Measurements from ENCODE around the gene PORCN. TPM values are rescaled to one million over a fixed set of nuclear protein-coding genes. Genes with fewer than 3 reads are reported as not detected.

The PORCN gene
- total and polyA plus RNA-seq, 2 of the 13 experiments (the other 11 are each of a cell fraction or from before 2014, with no cell fraction given), result 3.9 to 5.8 TPM

GRCh38 chrX:48477960-48478755 lies 30.6 kb upstream of the PORCN start:
- WGBS (ENCODE audit: low lambda C conversion rate), result 100% methylated on average over 10 of the region's 19 CpGs
- BruUV-seq (replicated peaks), result no TSS peak

DNA sequence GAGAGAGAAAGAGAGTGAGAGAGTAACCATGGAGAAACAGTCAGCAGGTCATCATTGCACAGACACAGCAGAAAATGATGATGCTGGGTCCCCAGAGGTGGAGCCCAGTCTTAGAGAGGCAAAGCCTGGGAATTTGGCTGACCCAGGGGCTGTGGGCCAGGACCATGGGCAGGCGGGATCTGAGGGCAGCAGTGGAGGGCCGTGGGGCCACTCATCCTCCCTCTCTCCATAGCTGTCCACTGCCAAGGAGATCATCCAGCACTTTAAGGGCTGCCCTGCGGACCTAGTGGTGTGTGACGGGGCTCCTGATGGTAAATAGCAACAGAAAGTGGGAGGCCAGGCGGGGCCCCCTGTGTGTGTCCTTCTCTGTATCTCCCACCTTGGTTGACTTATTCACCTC lies 30.0 kb upstream of the PORCN start:
- no TSS peak for BruUV-seq (replicated peaks)
- intact Hi-C loops (cut with micrococcal nuclease; ENCODE audit: unreplicated experiment), result loop anchor here (10.0 kb wide), 1 partner anchor 56 kb away; the partner anchor contains the start of gene TBC1D25
- ChIA-PET CTCF (ENCODE audit: low intra/inter-chr PET ratio, low total read pairs) (no interaction called here), POLR2A (no interaction called here)
- DNase-seq (ENCODE audit: low spot score) (no peak), FAIRE-seq (no peak), ATAC-seq (no peak)
- in situ Hi-C loops (cut with HindIII; ENCODE audit: extremely low pct_ligation_motif_present, low pct_unique_long_range_greater_than_20kb), result no loop called here
- Histone ChIP-seq H3K9me3 (ENCODE audit: low read length) (no peaks in the 10 kb centered on the region), H3K36me3 (replicated peaks in 1 of 2; ENCODE audit: control insufficient read depth in 1 of 2, insufficient read depth in 2 of 2, low read length in 2 of 2) (peaks cover 8 to 10% of the 10 kb centered on the region in 2 experiments; a peak in 3 of 5 replicates), H4K20me1 (ENCODE audit: insufficient read depth, low read length) (no peaks in the 10 kb centered on the region), H3K79me2 (ENCODE audit: insufficient read depth, low read length) (peaks cover 19% of the 10 kb centered on the region), H3K27me3 (ENCODE audit: control insufficient read depth in 1 of 2, insufficient read depth in 2 of 2, low read length in 2 of 2) (no peaks in the 10 kb centered on the region; a peak in 1 of 5 replicates), H3K4me2 (ENCODE audit: low read depth, low read length) (no peak overlapping the region), H3K27ac (ENCODE audit: extremely low read length, insufficient read depth, low read length) (no peak overlapping the region), H3K4me1 (ENCODE audit: insufficient read depth, low read length) (peaks cover 25% of the 10 kb centered on the region), H3K9ac (ENCODE audit: insufficient read depth, low read depth, low read length) (no peak overlapping the region), H2AFZ (ENCODE audit: low read length) (no peak overlapping the region), H3K4me3 (replicated peaks in 1 of 3; ENCODE audit: insufficient read depth in 1 of 3, low read depth in 2 of 3, low read length in 3 of 3) (no peak overlapping the region)
- WGBS (ENCODE audit: low lambda C conversion rate), result 96% methylated on average over 5 of the region's 5 CpGs
- TF ChIP-seq E2F2 (CRISPR knock-in tag; IDR thresholded peaks at IDR 0.05; ENCODE audit: borderline replicate concordance) (no peak), RELA (CRISPR knock-in tag; IDR thresholded peaks at IDR 0.05) (no peak), HHEX (CRISPR knock-in tag; IDR thresholded peaks at IDR 0.05) (no peak), TEAD3 (CRISPR knock-in tag; optimal IDR thresholded peaks at IDR 0.05; ENCODE audit: borderline replicate concordance) (no peak), HMGXB3 (CRISPR knock-in tag; IDR thresholded peaks at IDR 0.05; ENCODE audit: borderline replicate concordance) (no peak), MZF1 (CRISPR knock-in tag; IDR thresholded peaks at IDR 0.05; ENCODE audit: borderline replicate concordance) (no peak), POLR2AphosphoS5 (IDR thresholded peaks at IDR 0.05; ENCODE audit: low read depth, low read length) (no peak)

More at GRCh38 chrX:48477960-48478755, 30.6 kb upstream of the PORCN start:
- no peak for ATAC-seq
- H3K4me2 ChIP-seq (ENCODE audit: low read depth, low read length), result 0 out of 2 replicates have a peak overlapping the region, but pooled peaks have one; percentile 74
- no peak for DNase-seq (ENCODE audit: low spot score)
- ChIA-PET CTCF (ENCODE audit: low intra/inter-chr PET ratio, low total read pairs) (no interaction called here), POLR2A (no interaction called here)
- H3K27me3 ChIP-seq (ENCODE audit: control insufficient read depth in 1 of 2, insufficient read depth in 2 of 2, low read length in 2 of 2), result no peaks in the 10 kb centered on the region; a peak in 1 of 5 replicates
- intact Hi-C loops (cut with micrococcal nuclease; ENCODE audit: unreplicated experiment) (loop anchor here (10.0 kb wide), 1 partner anchor 57 kb away; the partner anchor contains the start of gene TBC1D25), in situ Hi-C loops (cut with HindIII; ENCODE audit: extremely low pct_ligation_motif_present, low pct_unique_long_range_greater_than_20kb) (no loop called here)
- peaks cover 8 to 10% of the 10 kb centered on the region in 2 experiments; a peak in 3 of 5 replicates for H3K36me3 ChIP-seq (replicated peaks in 1 of 2; ENCODE audit: control insufficient read depth in 1 of 2, insufficient read depth in 2 of 2, low read length in 2 of 2)
- no peaks in the 10 kb centered on the region for H3K9me3 ChIP-seq (ENCODE audit: low read length)
- no peak overlapping the region for H3K27ac ChIP-seq (ENCODE audit: extremely low read length, insufficient read depth, low read length)
- H3K9ac ChIP-seq (ENCODE audit: insufficient read depth, low read depth, low read length), result no peak overlapping the region
- no peaks in the 10 kb centered on the region for H4K20me1 ChIP-seq (ENCODE audit: insufficient read depth, low read length)
- H2AFZ ChIP-seq (ENCODE audit: low read length), result no peak overlapping the region
- no peak for FAIRE-seq
- no peak overlapping the region for H3K4me3 ChIP-seq (replicated peaks in 1 of 3; ENCODE audit: insufficient read depth in 1 of 3, low read depth in 2 of 3, low read length in 3 of 3)
- H3K79me2 ChIP-seq (ENCODE audit: insufficient read depth, low read length), result peaks cover 19% of the 10 kb centered on the region
- TF ChIP-seq ASH2L (IDR thresholded peaks at IDR 0.05; ENCODE audit: insufficient read length, low read depth, low read length) (no peak), SP4 (CRISPR knock-in tag; IDR thresholded peaks at IDR 0.05) (no peak), ELF1 (CRISPR knock-in tag; IDR thresholded peaks at IDR 0.05) (no peak), CREB3 (CRISPR knock-in tag; IDR thresholded peaks at IDR 0.05) (no peak)
- H3K4me1 ChIP-seq (ENCODE audit: insufficient read depth, low read length), result peaks cover 31% of the 10 kb centered on the region

Data from HepG2 (cell line).